Spleen (tissue), 11 donors: ENCODE results near the gene KDM4D. TPM values are rescaled to one million over a fixed set of nuclear protein-coding genes. Genes with fewer than 3 reads are reported as not detected.

Experiments
- DNase-seq: peaks from one replicate; pipeline ENCODE4 v3.0.0-alpha.2; 2020
- H3K27ac ChIP-seq, 8 donors: fragments of 200-600 bp; sonication (generic) in 7 of 8; 1 replicate in 4 of 8; 2 replicates in 4 of 8; pipeline versions ENCODE4 v1.5.0 to v1.8.0; 2016 to 2021; ENCODE audit warnings: inconsistent platforms in 4 of 8, mild to moderate bottlenecking in 4 of 8, moderate library complexity in 1 of 8
- H3K27me3 ChIP-seq, 7 donors: fragments of 200-600 bp; sonication (generic) in 6 of 7; replicated peaks in 1 of 7; 1 replicate in 4 of 7; 2 replicates in 3 of 7; pipeline versions ENCODE4 v1.5.0 to v1.8.0; 2016 to 2021; ENCODE audit warnings: inconsistent platforms in 3 of 7, mild to moderate bottlenecking in 1 of 7
- H3K36me3 ChIP-seq, 6 donors: fragments of 200-600 bp; sonication (generic) in 5 of 6; 1 replicate in 4 of 6; 2 replicates in 2 of 6; pipeline versions ENCODE4 v1.5.0 to v1.8.0; 2016 to 2021; ENCODE audit warnings: inconsistent platforms in 2 of 6
- H3K4me1 ChIP-seq, 6 donors: fragments of 200-600 bp; sonication (generic) in 5 of 6; 1 replicate in 3 of 6; 2 replicates in 3 of 6; pipeline versions ENCODE4 v1.5.0 to v1.8.0; 2016 to 2021; ENCODE audit warnings: inconsistent platforms in 3 of 6
- H3K4me3 ChIP-seq, 8 donors: fragments of 200-600 bp; sonication (generic) in 7 of 8; 1 replicate in 4 of 8; 2 replicates in 4 of 8; pipeline versions ENCODE4 v1.5.0 to v1.8.0; 2016 to 2021; ENCODE audit warnings: inconsistent platforms in 4 of 8, mild to moderate bottlenecking in 4 of 8, moderate library complexity in 2 of 8
- H3K9me3 ChIP-seq, 8 donors: fragments of 200-600 bp; sonication (generic) in 7 of 8; 1 replicate in 4 of 8; 2 replicates in 4 of 8; pipeline versions ENCODE4 v1.5.0 to v1.8.0; 2016 to 2021; ENCODE audit warnings: inconsistent platforms in 4 of 8
- POLR2A ChIP-seq, 3 donors: fragments of 450-650 bp; IDR thresholded peaks; one replicate each; pipeline ENCODE4 v1.5.1; 2017; ENCODE audit warnings: antibody characterized with exemption in 3 of 3, mild to moderate bottlenecking in 1 of 3
- POLR2AphosphoS5 ChIP-seq, 3 donors: sonication (generic); formaldehyde crosslinking; IDR thresholded peaks; one replicate each; pipeline ENCODE4 v1.5.1; 2017; ENCODE audit warnings: antibody characterized with exemption in 3 of 3
- WGBS, 5 donors: extraction: QIAGEN DNeasy Blood & Tissue Kit in 3 of 5; methylation state at CpG; one replicate each; pipeline versions ENCODE4 v1.1.5 to v1.1.7; 2013 to 2018; 5-methylcytosine and 5-hydroxymethylcytosine counted together
- intact Hi-C: fragments of 100-400 bp; cut with DNase I; formaldehyde crosslinking; loops from one replicate; pipeline ENCODE4 v1.15.0; 2023; ENCODE audit warnings: low total_unique reads
- polyA plus RNA-seq, 3 donors: library from polyadenylated mRNA; stranded (reverse); fragments of 200-250 nt; gene quantifications; one replicate each; pipeline ENCODE4 v1.2.1, GENCODE V29; 2013
- total RNA-seq, 7 donors: library from RNA; depleted of rRNA in 3 of 7; stranded (reverse); fragments of >200 nt in 3 of 7; fragmentation: NEBNext Ultra II Directional in 4 of 7; extraction: Animal tissue kit (Norgen Biotek cat#: 25700) in 4 of 7; gene quantifications; one replicate each; pipeline versions ENCODE4 v1.1.0 to v1.2.1, GENCODE V29; 2016 to 2021
- TF ChIP-seq, protein P1 (sequence below), 11 experiments: fragments of 200-600 bp in 7 of 11; fragments of 450-650 bp in 4 of 11; sonication (generic) in 4 of 11; IDR thresholded peaks in 8 of 11; conservative IDR thresholded peaks in 3 of 11; 1 replicate in 7 of 11; 2 replicates in 4 of 11; pipeline versions ENCODE4 v1.4.0 to v1.8.0; 2016 to 2021; ENCODE audit warnings: antibody characterized with exemption in 11 of 11, inconsistent platforms in 4 of 11, mild to moderate bottlenecking in 1 of 11
- donor health status: healthy with polysubstance abuse.
- donor health status: DM: no; HTN: no; CAD: no; lungs with moderate emphysema.
- donor health status: DM: no; HTN: no; CAD: no.
- donor health status: Bipolar disorder and iron deficiency.
- donor health status: healthy.
- donor health status: DM: no; HTN: no; CAD: no.
- donor health status: DM: yes; HTN: yes; CAD: no.

The KDM4D gene
- total and polyA plus RNA-seq, 10 donors = 0.39 to 2.8 (median 1.0) TPM

DNA sequence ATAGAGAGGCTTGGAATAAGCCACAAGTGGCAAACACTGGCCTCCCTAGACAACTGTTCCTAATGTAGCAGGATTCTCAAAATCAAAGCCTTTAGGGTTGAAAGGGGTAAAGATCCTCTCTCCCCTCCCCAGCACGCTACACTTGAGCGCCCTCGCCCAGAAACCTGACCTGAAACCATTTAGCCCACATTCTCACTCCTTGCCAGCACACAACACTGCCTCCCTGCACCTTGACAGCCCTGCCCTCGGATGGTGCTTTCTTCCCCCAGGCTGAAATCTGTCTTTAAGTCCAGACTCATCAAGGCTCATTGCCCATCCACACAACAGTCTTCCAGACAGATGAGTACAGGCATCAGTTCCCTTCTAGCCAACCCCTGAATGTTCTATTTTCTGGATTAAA is 26.7 kb upstream of the KDM4D start:
- 77 to 88% (median 84%) methylated on average over 4 of the region's 4 CpGs for WGBS, 5 donors
- Histone ChIP-seq H3K4me3 (no peak overlapping the region), H3K36me3 (no peaks in the 10 kb centered on the region), H3K9me3 (peaks cover 0 to 8% (median 0%) of the 10 kb centered on the region in 8 donors), H3K27me3 (peaks cover 0 to 5% (median 0%) of the 10 kb centered on the region in 7 donors), H3K4me1 (no peaks in the 10 kb centered on the region), H3K27ac (no peak overlapping the region)
- no peak for DNase-seq
- intact Hi-C loops = no loop called here
- TF ChIP-seq, protein P1, sequence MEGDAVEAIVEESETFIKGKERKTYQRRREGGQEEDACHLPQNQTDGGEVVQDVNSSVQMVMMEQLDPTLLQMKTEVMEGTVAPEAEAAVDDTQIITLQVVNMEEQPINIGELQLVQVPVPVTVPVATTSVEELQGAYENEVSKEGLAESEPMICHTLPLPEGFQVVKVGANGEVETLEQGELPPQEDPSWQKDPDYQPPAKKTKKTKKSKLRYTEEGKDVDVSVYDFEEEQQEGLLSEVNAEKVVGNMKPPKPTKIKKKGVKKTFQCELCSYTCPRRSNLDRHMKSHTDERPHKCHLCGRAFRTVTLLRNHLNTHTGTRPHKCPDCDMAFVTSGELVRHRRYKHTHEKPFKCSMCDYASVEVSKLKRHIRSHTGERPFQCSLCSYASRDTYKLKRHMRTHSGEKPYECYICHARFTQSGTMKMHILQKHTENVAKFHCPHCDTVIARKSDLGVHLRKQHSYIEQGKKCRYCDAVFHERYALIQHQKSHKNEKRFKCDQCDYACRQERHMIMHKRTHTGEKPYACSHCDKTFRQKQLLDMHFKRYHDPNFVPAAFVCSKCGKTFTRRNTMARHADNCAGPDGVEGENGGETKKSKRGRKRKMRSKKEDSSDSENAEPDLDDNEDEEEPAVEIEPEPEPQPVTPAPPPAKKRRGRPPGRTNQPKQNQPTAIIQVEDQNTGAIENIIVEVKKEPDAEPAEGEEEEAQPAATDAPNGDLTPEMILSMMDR (IDR thresholded peaks at IDR 0.05 in 8 of 11, conservative IDR thresholded peaks at IDR 0.05 in 3 of 11) = no peak
- TF ChIP-seq POLR2A (IDR thresholded peaks at IDR 0.05) = no peak
- TF ChIP-seq POLR2AphosphoS5 (IDR thresholded peaks at IDR 0.05) = no peak

DNA sequence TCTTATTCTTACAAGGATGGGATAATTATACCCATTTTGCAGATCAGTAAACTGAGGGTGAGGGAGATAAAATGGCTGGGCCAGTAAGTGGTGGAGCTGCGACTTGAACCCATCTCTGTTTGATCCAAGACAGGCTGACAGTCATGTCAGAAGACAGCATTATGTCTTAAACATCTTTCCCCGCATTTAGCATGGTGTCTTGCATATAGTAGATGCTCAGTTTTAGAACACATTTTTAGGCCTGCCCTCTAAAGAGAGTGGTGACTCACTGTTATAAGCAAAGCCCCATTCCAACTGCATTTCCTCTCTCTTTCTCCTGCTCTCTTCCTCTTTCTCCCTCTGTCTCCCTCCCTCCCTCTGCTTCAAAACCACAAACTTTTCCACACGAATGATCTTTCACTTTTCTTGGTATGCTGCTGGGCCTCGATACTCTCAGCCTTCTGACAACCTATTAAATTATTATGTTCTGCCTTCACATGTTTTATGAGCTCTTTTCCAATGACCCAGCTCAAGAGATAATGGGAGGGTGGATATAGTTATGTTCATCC is 25.4 kb upstream of the KDM4D start:
- intact Hi-C loops = no loop called here
- no peaks in the 10 kb centered on the region for H3K4me1 ChIP-seq
- 46 to 57% (median 51%) methylated on average over 4 of the region's 4 CpGs for WGBS, 5 donors

GRCh38 chr11:94954753-94955152 is 18.8 kb upstream of the KDM4D start:
- TF ChIP-seq, protein P1 (IDR thresholded peaks at IDR 0.05 in 8 of 11, conservative IDR thresholded peaks at IDR 0.05 in 3 of 11) = no peak
- intact Hi-C loops = no loop called here
- 35 to 78% (median 73%) methylated on average over 1 of the region's 1 CpG for WGBS, 5 donors
- peaks cover 0 to 8% (median 0%) of the 10 kb centered on the region in 8 donors for H3K9me3 ChIP-seq
- H3K4me1 ChIP-seq = no peaks in the 10 kb centered on the region
- no peak overlapping the region for H3K4me3 ChIP-seq
- DNase-seq = no peak
- H3K36me3 ChIP-seq = peaks cover 0 to 20% (median 7%) of the 10 kb centered on the region in 6 donors
- H3K27me3 ChIP-seq = no peaks in the 10 kb centered on the region
- H3K27ac ChIP-seq = no peak overlapping the region

More for the DNA sequence above, 25.4 kb upstream of the KDM4D start:
- peaks cover 0 to 3% (median 0%) of the 10 kb centered on the region in 7 donors for H3K27me3 ChIP-seq
- H3K36me3 ChIP-seq = no peaks in the 10 kb centered on the region
- H3K4me3 ChIP-seq = no peak overlapping the region
- DNase-seq = no peak
- H3K9me3 ChIP-seq = peaks cover 0 to 8% (median 0%) of the 10 kb centered on the region in 8 donors
- TF ChIP-seq, protein P1 (IDR thresholded peaks at IDR 0.05 in 8 of 11, conservative IDR thresholded peaks at IDR 0.05 in 3 of 11) = no peak
- TF ChIP-seq POLR2A (IDR thresholded peaks at IDR 0.05) (no peak), POLR2AphosphoS5 (IDR thresholded peaks at IDR 0.05) (no peak)
- H3K27ac ChIP-seq = peak overlapping the region in 1 of 8 donors; percentile 23

DNA sequence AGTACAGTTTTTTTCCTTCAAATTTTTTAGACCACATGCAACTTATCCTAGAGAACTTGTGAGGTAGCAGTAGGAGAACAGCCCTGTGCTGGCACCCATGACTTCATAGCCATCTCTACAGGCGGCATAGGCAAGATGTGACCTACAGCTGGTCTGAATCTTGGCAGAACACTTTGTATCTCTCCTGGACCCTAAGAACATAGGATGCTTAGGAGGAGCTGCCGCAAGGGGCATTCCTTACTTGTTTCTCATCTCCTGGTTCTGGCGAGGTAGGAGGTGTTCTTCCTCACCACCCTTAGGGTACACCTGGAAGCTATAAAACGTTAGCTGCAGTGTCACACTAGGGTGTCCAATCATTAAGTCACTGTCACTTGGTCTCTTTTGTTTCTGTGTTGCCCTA is 16.5 kb upstream of the KDM4D start:
- DNase-seq = no peak
- Histone ChIP-seq H3K36me3 (peaks cover 0 to 42% (median 27%) of the 10 kb centered on the region in 6 donors), H3K4me3 (no peak overlapping the region), H3K9me3 (no peaks in the 10 kb centered on the region), H3K4me1 (no peaks in the 10 kb centered on the region), H3K27ac (no peak overlapping the region), H3K27me3 (no peaks in the 10 kb centered on the region)
- 55 to 68% (median 66%) methylated on average over 4 of the region's 4 CpGs for WGBS, 5 donors
- intact Hi-C loops = no loop called here
- TF ChIP-seq POLR2A (IDR thresholded peaks at IDR 0.05) = no peak
- no peak for TF ChIP-seq POLR2AphosphoS5 (IDR thresholded peaks at IDR 0.05)
- TF ChIP-seq, protein P1 (IDR thresholded peaks at IDR 0.05 in 8 of 11, conservative IDR thresholded peaks at IDR 0.05 in 3 of 11) = no peak
